NCI-H345 (cell line): Measurements from ENCODE around the gene NAALADL2.
"Not testable (repeated sequence)": the region's sequence is repeated elsewhere in the genome, so short reads cannot be mapped to it uniquely, and the experiment has no call there.

Experiments
- DNase-seq: peaks from one replicate; lab custom pipeline; 2025; lab: John Stamatoyannopoulos, UW

Gene NAALADL2

DNA sequence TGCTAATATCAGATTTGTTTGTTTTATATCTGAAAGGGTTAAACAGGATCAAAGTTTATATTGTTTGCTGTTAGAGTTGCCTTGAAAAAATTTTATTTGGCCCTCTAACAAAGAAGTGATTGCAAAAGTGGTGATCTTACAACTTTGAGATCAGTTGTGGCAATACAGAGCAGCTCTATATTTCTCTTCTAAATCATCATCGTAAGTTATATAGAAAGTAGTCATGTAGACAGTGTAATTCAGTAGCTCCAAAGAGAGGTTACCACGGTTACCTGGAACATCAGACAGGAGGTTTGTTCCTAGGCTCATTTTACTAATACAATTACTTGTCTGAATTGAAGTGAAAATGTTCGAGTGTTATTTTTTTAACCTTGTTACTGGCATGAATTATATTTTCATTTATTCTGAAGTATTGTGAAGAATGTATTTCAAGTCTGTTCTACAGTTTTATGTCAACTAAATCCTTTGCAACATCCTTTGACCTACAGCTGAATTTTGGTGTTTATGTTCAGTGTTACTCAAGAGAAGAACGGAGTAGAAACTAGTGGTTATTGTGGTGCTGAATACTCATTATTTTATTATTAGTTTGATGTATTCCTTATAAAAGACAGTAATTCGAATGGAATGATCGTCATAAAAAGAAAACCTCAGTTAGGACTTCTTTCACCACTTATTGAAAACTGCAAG lies 214.2 kb downstream of the NAALADL2 start:
- no peak for DNase-seq

DNA sequence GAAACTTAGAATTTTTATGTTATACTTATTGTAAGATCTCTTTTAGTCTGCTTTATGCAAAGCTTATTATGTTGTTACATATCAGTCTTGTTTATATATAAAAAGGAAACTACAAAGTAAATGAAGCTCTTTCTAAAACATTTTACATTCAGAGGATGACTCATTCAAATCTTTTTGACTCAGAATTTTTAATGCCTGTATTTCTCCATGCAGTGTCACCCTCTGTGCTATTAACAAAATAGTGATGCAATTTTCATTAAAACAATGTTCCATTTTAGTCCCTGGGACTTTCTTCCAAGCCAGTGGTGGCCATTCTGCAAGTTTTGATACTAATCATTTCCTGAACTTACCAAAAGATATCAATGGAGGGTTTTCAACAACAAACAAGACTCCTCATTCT lies 216.1 kb downstream of the NAALADL2 start:
- DNase-seq = no peak

DNA sequence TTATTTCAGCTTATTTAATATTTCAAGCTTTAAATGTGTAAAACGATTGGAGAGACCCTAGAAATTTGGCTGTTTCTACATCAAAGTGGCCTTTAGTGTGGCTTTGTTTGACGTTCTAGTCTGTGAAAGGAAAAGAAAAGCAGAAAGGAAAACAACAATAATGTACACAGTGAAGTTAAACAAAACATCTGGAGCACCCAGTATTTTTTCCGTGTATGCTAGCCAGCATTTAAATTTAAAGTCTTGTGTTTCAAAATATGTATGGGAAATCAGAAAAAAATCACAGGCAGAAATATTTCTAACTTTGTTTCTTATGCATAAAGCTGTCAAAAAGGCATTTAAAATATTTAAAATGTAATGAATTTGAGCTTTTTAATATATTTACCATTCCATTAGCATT lies 218.1 kb downstream of the NAALADL2 start:
- no peak for DNase-seq

DNA sequence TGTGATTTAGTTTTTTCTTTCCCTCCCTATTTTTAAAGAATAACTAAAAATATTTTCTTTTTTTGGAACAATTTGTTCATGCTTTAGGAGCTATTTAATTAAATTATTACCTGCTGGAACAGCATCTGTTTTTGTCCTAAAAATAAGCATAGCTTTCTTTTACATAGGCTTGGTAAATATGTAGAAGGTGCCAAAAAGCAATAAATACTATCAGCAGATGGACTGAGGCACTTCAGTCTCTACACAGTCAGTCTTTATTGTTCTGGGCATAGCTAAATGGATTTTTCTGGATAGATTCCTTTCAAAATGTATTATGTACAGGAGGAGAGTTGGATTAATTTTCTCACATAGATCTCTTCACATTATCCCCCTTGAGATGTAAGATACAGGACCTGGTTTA lies 223.5 kb downstream of the NAALADL2 start:
- DNase-seq = peak; percentile 10

DNA sequence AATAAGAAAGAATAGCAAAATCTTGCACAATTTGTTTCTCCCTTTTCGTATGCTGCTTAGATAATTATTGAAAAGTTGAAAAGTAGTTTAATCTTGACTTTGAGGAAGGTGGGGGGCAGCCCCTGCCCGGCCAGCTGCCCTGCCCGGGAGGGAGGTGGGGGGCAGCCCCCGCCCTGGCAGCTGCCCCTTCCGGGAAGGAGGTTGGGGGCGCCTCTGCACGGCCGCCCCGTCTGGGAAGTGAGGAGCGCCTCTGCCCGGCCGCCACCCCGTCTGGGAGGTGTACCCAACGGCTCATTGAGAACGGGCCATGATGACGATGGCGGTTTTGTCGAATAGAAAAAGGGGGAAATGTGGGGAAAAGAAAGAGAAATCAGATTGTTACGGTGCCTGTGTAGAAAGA lies 228.0 kb downstream of the NAALADL2 start:
- not testable (repeated sequence) for DNase-seq

DNA sequence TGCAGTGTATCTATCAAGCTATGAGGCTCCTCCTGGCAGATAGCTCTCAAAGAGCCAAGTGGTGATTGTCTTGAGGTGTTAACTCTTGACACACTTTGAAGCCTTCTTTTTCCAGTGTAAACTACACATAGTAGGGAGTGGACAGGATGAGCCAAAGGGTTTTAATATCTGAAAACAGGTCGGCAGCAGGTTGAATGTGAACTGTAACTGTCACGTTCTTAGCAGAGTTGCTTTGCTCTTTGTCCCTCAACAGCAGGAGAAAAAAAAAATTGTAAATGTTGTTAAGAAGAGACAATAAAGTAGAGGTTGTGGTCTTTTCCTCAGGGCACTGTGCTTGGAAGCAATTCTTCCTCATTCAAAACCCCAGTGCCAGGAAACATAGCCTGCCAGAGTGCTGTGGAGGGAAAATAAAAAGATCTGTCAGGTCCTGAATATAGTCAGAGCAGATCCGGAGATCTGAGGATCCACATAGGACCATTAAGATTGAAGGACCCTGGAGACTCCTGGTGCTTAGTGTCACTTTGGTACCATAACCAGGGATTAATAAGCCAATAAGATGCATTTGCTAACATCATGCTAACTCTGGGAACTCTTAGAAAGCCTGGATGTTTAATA lies 229.7 kb downstream of the NAALADL2 start:
- DNase-seq = no peak

DNA sequence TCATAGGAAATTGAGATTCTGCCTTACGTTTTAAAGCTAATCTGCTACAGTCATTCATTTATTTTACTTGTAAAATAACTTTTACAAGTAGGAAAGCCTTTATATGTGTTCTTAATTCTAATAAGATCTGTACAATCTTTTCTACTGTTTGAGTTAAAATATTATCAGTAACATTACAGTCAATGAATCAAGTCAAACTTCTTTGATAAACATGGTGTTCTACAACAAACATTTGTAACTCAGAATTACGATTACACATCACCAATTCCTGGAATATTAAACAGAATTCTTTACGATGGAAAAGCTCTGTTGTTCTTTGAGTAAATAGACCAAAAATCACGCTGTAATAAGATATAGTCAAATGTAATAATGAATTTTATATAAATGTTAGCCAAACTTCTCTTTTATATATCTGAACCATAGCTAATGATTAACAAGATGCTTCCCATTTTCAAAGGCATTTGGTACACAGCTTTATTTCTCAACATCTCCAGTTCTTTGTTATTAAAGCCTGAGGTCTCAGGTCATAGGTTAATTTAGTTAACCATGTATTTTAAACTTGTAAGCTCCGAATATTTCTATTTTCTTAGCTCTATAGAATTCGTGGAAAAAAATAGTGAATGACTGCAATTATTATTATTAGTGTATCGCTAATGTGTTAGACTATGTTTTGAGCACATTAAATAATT lies 232.4 kb downstream of the NAALADL2 start:
- DNase-seq = no peak

DNA sequence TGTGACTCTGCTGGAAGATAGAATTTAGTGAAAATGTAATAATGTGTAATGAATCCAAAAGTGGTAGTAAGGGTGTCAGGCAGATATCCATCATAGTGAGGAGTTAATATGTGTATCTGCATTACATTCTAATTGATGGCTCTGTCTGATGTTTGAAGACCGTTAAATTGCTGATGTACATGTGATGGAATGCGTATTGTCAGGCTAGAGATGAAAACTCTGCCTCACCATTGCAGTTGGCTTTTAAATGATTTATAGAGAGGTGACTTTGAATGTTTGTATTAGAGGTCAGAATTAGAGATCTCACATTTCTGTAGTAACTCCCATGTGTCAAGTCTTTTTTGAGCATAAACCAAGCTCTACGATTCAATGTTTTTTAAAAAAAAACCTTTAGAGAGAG lies 234.6 kb downstream of the NAALADL2 start:
- no peak for DNase-seq

DNA sequence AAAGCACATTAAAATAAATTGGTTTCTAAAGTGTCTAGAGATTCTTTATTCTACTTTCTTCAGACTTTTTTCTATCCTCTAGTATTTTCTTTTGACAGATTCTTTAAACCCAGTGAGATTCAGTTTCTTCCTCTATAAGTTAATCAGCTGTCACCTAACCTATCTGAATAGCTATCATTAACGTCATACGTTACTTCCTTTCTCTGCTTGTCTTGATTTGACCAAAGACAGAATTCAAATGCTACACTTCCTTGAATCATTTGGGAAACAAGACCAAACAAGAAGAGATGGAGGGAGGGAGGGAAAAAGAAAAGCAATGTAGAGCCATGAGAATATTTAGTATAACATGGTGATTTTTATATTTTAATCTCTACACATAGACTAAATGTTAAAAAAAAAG lies 235.2 kb downstream of the NAALADL2 start:
- no peak for DNase-seq

DNA sequence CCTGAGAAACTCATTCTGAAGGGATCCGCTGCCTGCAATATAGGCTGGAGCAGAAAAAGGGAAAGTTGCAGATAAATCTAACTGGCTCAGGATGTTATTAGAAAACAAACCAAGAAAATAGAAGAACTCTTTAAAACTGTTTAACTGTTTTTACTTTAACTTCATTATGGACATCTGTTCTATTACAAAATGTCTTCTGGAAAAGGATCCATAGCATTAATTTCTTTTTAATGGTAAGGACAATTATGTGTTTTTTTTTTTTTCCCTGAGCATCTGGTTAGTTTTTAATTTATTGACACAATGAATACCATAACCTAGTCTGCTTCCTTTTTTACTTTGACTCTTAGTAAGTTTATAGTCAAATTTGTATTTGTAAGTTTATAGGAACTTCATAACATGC lies 239.5 kb downstream of the NAALADL2 start:
- no peak for DNase-seq

DNA sequence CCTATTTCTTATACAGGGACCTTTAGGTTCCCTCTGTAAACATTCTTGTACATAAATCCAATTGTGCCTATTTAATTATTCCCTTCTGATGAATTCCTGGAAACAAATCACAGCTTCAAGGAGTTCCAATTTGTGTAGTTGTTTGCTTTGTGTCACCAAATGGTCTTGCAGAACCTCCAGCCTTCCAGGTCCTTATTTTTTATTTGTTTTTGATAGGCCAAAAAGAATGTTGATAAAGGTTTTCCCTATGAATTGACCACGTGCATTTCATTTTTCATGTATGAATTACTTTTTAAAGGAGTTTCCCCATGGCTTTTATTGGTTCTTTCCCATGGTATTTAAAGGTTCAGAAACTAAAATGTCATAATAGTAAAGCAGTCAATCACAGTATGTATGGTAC lies 243.0 kb downstream of the NAALADL2 start:
- no peak for DNase-seq

DNA sequence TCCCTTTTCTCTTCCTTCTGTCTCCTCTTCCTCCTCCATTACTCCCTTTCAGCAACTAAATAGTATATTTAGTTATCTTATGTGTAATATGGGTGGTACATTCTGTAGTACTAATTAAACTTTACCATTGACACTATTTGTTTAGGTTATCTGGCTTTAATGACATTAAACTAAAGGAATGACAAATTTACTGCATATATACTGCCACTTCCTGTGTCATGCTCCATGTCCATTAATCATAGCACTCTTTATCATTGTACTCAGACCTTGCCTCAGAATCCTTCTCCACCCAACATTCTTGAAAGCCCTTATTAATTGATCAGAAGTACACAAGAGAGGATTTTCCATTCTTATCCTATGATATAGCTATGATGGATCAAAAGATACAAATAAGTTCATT lies 244.2 kb downstream of the NAALADL2 start:
- no peak for DNase-seq

DNA sequence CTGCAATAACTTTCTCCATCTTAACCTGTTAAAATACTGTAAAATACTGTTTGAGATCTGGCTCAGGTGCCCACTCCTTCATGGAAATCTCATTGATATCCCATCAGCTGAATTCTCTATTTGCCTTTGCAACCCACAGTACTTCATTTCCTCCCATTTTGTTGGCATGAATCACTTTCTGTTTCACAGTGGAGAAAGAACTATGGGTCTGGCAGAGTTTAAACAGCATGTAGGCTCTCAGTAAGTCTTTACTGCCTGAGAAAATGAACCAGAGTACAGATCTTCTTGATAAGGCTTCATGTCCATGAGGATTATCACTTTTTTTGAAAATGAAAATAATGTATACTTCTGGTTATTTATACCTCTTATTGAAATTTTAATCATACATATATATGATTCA lies 245.9 kb downstream of the NAALADL2 start:
- no peak for DNase-seq

DNA sequence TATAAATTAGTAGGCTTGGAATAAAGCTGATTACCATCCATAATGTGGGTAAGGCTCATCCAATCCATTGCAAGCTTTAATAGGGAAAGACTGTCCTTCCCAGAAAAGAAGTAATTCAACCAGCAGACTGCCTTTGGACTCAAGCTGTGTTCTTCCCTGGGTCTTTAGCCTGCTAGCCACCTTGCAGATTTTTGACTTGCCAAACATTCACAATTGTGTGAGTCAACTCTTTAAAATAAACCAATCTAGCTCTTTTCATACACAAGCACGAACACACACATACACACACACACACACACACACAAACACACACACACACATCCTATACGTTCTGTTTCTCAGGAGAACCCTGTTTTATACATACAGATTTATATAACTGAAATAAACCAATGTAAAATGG lies 248.1 kb downstream of the NAALADL2 start:
- DNase-seq = no peak

DNA sequence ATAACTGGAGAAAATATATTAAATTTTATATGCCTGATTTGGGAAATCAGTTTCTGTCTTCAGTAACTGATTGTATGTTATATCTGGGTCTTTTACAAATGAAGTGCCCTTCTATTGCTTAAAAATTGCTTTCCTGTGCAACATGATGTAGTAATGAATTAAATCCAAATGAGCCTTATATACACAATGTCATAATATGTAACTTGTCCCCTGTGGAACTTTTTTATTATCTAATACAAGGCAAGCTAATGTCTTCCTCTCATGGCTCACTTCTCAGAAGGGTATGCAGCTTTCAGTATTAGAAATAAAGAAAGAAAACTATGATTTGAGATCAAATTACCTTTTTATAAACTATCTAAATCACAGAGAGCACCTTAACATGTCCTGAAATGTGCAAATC lies 248.9 kb downstream of the NAALADL2 start:
- no peak for DNase-seq

DNA sequence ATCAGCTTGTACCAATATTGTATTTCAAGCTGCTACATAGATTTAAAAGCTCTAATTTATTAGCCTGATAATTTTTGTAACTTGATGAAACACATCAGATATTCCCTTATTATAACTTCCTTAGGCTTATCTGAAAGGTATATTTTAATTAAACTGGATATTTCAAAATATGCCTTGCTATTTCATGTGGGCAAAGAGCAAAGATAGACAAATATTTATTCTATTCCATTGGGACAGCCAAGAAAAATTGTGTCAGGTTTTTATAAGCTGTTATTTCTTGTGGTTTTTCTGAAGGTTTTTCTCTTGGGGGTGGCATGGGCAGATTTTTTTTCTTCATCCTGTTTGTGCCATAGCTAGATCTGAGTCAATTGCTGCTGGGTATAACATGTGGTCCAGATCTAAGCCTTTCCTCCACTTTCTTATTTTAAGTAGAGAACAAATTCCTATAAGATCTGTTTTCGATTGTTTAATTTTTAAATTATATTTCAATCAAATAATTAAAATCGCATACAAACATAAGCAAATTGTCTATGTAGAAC lies 249.5 kb downstream of the NAALADL2 start:
- no peak for DNase-seq

DNA sequence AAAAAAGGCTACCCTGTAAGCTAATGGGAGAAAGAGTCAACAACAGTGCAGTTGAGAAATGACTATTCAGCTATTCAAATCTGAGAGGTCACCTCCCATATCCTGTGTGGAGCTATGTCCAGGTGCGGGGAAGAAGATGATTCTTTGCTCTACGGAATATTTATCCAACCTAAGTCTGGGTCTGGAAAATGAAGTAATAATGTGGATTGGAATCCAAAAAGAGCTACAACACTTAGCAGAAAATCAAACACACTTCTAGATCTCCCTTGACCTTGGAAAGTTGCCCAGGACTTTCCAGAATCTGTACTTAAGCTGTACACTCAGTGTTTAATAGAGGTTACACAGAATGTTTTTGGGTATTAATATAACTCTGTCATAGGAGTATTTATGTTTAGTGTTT lies 251.9 kb downstream of the NAALADL2 start:
- DNase-seq = no peak

DNA sequence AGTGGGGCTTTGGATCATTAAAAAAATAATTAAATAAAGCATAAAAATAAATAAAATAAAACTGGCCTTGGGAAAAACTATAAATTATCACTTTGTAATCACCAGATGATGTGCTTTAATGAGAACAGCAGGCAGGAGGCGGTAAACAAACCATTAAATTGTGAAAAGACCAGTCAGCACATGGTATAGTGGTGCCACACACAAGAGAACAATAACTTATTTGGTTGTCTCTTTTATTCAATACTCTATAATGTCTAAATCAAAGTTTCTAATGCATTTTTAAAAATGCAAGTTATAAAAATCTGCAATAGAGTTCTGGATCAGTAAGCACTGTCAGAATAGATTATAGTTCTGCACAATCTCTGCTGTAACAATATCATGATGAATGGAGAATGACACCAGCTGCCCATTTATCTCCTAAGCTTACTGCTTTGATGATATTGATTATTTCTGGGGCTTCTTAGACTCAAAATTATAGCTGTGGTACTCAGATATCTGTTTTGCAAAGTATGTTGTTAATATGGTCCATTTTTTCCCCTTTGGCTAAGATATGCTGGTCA lies 259.3 kb downstream of the NAALADL2 start:
- DNase-seq = no peak

DNA sequence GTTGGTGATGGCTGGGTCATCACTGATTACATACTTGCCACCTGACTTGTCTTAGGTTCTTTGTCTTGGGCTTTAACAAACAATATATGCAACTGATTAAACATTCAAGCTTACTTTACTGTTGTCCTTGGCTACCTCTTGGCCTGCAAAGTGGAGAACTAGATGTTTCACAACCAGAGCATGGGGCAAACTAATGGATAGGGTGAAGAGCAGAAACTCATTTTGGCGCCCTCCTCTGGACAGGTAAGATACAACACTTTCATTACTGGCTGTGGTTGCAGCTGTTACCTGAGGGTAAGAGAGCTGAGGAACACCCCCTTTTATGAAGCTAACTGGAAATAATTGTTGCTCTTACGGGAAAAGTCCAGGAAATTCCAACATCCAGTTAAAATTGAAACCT lies 262.1 kb downstream of the NAALADL2 start:
- DNase-seq = no peak

DNA sequence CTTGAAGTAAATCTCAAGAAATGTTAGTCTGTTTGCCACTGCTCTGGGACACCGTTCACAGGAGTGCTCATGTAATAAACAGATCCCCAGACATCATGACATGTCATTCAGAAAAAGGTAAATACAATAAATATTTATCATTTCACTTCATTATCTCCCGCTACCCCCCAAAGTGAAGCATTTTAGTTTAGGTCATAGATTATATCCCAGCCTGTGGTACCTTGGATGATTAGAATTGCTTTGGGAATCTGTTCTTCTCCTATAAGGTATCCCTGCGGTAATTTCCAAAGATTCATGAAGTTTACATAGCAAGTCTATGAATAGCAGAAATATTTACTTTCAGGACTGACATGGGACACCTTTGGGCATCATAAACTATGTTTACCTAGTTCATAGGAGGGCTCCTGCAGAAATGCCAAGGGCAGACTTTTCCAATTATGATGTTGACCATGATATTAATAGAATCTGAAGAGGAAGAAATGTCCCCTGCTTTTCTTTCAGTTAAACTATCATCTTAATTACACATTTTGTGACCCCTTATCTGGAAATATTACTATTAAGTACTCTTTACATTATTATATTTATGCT lies 268.0 kb downstream of the NAALADL2 start:
- DNase-seq = no peak

DNA sequence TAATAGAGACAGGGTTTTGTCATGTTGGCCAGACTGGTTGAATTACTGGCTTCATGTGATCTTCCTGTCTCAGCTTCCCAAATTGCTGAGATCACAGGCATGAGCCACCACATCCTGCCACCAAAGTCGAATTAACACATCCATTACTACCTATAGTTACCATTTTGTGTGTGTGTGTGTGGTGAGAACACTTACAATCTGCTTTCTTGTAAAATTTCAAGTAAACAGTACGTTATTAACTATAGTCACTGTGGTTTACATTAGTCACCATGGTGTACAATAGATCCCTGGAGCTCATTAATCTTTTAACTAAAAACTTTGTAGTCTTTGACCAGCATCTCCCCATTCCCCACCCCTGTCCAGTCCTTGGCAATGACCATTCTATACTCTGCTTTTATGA lies 270.0 kb downstream of the NAALADL2 start:
- no peak for DNase-seq

DNA sequence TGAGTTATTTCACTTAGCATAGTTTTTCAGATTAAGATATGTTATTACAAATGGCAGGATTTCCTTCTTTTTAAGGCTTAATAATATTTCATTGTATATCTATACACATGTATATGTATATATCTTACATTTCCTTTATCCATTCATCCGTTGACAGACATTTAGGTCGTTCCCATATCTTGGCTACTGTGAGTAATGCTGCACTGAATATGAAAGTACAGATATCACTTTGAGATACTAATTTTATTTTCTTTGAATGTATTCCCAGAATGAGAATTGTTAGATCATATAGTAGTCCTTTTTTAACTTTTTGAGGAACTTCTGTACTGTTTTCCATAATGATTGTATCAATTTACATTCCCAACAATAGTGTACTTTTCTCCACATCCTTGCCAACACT lies 270.4 kb downstream of the NAALADL2 start:
- DNase-seq = no peak

DNA sequence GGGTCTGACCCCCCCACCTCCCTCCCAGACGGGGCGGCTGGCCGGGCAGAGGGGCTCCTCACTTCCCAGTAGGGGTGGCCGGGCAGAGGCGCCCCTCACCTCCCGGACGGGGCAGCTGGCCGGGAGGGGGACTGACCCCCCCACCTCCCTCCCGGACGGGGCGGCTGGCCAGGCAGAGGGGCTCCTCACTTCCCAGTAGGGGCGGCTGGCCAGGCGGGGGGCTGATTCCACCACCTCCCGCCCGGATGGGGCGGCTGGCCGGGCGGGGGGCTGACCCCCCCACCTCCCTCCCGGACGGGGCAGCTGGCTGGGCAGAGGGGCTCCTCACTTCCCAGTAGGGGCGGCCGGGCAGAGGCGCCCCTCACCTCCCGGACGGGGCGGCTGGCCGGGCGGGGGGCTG lies 272.7 kb downstream of the NAALADL2 start:
- DNase-seq = not testable (repeated sequence)
